Measurements from ENCODE around the gene RLN3. TPM values are rescaled to one million over a fixed set of nuclear protein-coding genes. Genes with fewer than 3 reads are reported as not detected.
A peak's percentile ranks its signal among the peaks of the same experiment; 100 is the strongest.

Gene RLN3
- total and polyA plus RNA-seq, 9 donors, result not detected

GRCh38 chr19:13985771-13986347 lies 42.1 kb upstream of the RLN3 start:
- intact Hi-C loops (cut with DNase I), result no loop called here
- no peaks in the 10 kb centered on the region for H3K9me3 ChIP-seq
- WGBS, 3 donors, result 81 to 91% (median 84%) methylated on average over 9 to 10 of the region's 10 CpGs
- no peak overlapping the region for H3K4me3 ChIP-seq
- H3K4me1 ChIP-seq (ENCODE audit: insufficient read depth), result no peaks in the 10 kb centered on the region
- no peak overlapping the region for H3K27ac ChIP-seq
- no peak for DNase-seq
- no peaks in the 10 kb centered on the region for H3K27me3 ChIP-seq
- TF ChIP-seq POLR2A (IDR thresholded peaks at IDR 0.05), result no peak
- TF ChIP-seq EP300 (IDR thresholded peaks at IDR 0.05), result no peak
- TF ChIP-seq CTCF (IDR thresholded peaks at IDR 0.05), result no peak
- H3K36me3 ChIP-seq, result no peaks in the 10 kb centered on the region

- Histone ChIP-seq H3K4me1 (ENCODE audit: insufficient read depth) (no peaks in the 10 kb centered on the region), H3K27ac (no peak overlapping the region), H3K36me3 (no peaks in the 10 kb centered on the region), H3K4me3 (no peak overlapping the region), H3K27me3 (no peaks in the 10 kb centered on the region), H3K9me3 (no peaks in the 10 kb centered on the region)
- 58 to 74% (median 62%) methylated on average over 19 of the region's 19 CpGs for WGBS, 3 donors
- TF ChIP-seq CTCF (IDR thresholded peaks at IDR 0.05) (no peak), POLR2A (IDR thresholded peaks at IDR 0.05) (no peak), EP300 (IDR thresholded peaks at IDR 0.05) (no peak)
- intact Hi-C loops (cut with DNase I), result no loop called here
- DNase-seq, result peak in 4 of 5 donors; percentile 34 to 64 (median 53)
Measured at GRCh38 chr19:13986348-13986904, 41.5 kb upstream of the RLN3 start.

DNA sequence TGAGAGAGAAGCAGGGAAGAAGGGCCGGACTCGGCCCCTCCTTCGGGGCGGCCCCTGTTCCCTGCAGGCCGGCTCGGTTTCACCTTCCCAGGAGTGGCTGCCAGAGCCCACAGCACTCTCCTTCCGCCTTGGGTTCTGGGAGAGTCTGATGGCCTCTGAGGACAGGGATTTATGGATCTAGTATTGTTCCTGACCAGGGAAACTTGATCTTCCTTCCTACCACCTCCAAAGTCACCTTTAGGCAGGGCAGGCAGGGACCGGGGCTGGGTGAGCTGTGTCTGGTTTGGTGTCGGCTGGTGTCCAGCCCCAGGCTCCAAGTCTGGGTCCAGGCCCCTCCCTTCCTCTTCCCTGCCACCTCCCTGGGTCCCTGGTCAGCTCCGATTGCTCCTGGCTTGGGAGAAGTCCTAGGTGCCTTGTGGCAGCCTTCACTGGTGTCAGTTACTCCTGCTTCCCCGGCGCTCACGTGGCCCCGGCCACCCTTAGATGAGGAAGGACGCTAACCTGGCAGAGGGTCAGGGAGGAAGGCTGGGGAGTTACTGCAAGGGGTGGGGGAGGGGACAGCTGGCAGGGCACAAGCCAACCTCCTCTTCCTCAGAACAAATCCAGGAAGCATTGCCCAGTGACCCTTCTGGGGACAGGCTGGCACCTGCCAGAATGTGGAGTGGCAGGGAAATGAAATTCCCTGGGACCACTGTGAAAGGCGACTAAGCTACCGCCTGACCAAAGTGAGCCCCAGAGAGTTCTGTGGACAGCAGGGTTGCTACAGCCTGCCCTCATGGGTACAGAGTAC lies 40.7 kb upstream of the RLN3 start:
- DNase-seq, result no peak
- Histone ChIP-seq H3K27ac (no peak overlapping the region), H3K9me3 (no peaks in the 10 kb centered on the region), H3K27me3 (no peaks in the 10 kb centered on the region), H3K36me3 (no peaks in the 10 kb centered on the region), H3K4me3 (no peak overlapping the region), H3K4me1 (ENCODE audit: insufficient read depth) (no peaks in the 10 kb centered on the region)
- intact Hi-C loops (cut with DNase I), result no loop called here
- WGBS, 3 donors, result 79 to 81% (median 80%) methylated on average over 17 of the region's 17 CpGs
- no peak for TF ChIP-seq CTCF (IDR thresholded peaks at IDR 0.05)
- no peak for TF ChIP-seq EP300 (IDR thresholded peaks at IDR 0.05)
- no peak for TF ChIP-seq POLR2A (IDR thresholded peaks at IDR 0.05)

DNA sequence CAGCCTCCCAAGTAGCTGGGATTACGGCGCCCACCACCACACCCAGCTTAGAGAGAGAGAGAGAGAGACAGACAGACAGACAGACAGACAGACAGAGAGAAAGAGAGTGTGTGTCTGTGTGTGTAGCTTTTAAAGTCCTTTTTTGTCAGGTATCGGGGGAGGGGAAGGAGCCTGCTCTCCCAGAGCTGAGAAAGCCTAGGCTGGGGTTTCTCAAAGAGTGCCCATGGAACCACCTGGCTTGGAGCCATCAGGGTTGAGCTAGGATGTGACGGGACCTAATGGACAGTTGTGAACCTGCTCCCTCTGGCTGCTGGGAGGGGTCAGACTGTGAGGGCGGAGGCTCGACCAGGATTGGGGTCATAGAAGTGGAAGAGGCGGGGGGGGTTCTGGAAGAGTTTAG lies 38.5 kb upstream of the RLN3 start:
- no peaks in the 10 kb centered on the region for H3K36me3 ChIP-seq

More for the DNA sequence above, 38.5 kb upstream of the RLN3 start:
- no peaks in the 10 kb centered on the region for H3K27me3 ChIP-seq
- H3K4me3 ChIP-seq, result no peak overlapping the region
- no peak for DNase-seq
- WGBS, 3 donors, result 85 to 88% (median 88%) methylated on average over 7 of the region's 7 CpGs
- H3K4me1 ChIP-seq (ENCODE audit: insufficient read depth), result no peaks in the 10 kb centered on the region
- H3K27ac ChIP-seq, result no peak overlapping the region
- TF ChIP-seq CTCF (IDR thresholded peaks at IDR 0.05), result no peak
- no peak for TF ChIP-seq POLR2A (IDR thresholded peaks at IDR 0.05)
- no peak for TF ChIP-seq EP300 (IDR thresholded peaks at IDR 0.05)
- H3K9me3 ChIP-seq, result no peaks in the 10 kb centered on the region
- intact Hi-C loops (cut with DNase I), result no loop called here
